PC-9 (cell line): Measurements from ENCODE around the gene DEFB121. TPM values are rescaled to one million over a fixed set of nuclear protein-coding genes. Genes with fewer than 3 reads are reported as not detected.

Experiments
- Bru-seq: library from RNA; stranded (reverse); fragments of 400-500 nt; gene quantifications from one replicate; lab custom pipeline; 2021; lab: Mats Ljungman, UMichigan
- BruChase-seq, 2 experiments: library from RNA; stranded (reverse); fragments of 400-500 nt; gene quantifications; one replicate each; lab custom pipeline; 2021; lab: Mats Ljungman, UMichigan
- BruUV-seq: library from RNA; stranded (reverse); fragments of 400-500 nt; replicated peaks from 2 replicates; lab custom pipeline; 2021; lab: Mats Ljungman, UMichigan
- CTCF ChIA-PET: fragments of 300-600 bp; sonication (Branson Sonifier 250); formaldehyde crosslinking; loops from one replicate; lab custom pipeline; 2022; ENCODE audit warnings: antibody characterized with exemption; lab: Charles Lee
- POLR2A ChIA-PET: fragments of 300-600 bp; sonication (Branson Sonifier 250); formaldehyde crosslinking; loops from one replicate; lab custom pipeline; 2022; ENCODE audit warnings: antibody characterized with exemption; ENCODE audit not compliant: unreplicated experiment; lab: Charles Lee
- DNase-seq, 2 experiments: peaks; one replicate each; pipeline versions ENCODE4 v3.0.0 to v3.0.0-alpha.2; 2015 to 2022; ENCODE audit warnings: mixed read lengths in 1 of 2
- H2AFZ ChIP-seq: fragments of 200-600 bp; sonication (generic); 2 replicates; pipeline ENCODE4 v1.8.1; 2017; ENCODE audit warnings: antibody characterized with exemption
- H3F3A ChIP-seq: fragments of 200-600 bp; sonication (generic); 2 replicates; pipeline ENCODE4 v1.8.1; 2017; ENCODE audit warnings: antibody characterized with exemption, mild to moderate bottlenecking, low read depth; ENCODE audit not compliant: insufficient read depth
- H3K27ac ChIP-seq: fragments of 200-600 bp; sonication (generic); 2 replicates; pipeline ENCODE4 v1.6.1; 2016; ENCODE audit warnings: mixed run types
- H3K27me3 ChIP-seq: fragments of 200-600 bp; sonication (generic); 2 replicates; pipeline ENCODE4 v1.6.1; 2016; ENCODE audit warnings: low read depth, mixed run types; ENCODE audit not compliant: insufficient read depth
- H3K36me3 ChIP-seq: fragments of 200-600 bp; sonication (generic); 2 replicates; pipeline ENCODE4 v1.6.1; 2016; ENCODE audit warnings: low read depth, mixed run types
- H3K4me1 ChIP-seq: fragments of 200-600 bp; sonication (generic); replicated peaks from 2 replicates; pipeline ENCODE4 v1.6.1; 2016; ENCODE audit warnings: mixed run types; ENCODE audit not compliant: insufficient read depth
- H3K4me2 ChIP-seq: fragments of 200-600 bp; sonication (generic); 2 replicates; pipeline ENCODE4 v1.6.1; 2017; ENCODE audit warnings: mixed run types
- H3K4me3 ChIP-seq: fragments of 200-600 bp; sonication (generic); 2 replicates; pipeline ENCODE4 v1.6.1; 2016; ENCODE audit warnings: mixed run types
- H3K79me2 ChIP-seq: fragments of 200-600 bp; sonication (generic); 2 replicates; pipeline ENCODE4 v1.6.1; 2017; ENCODE audit warnings: low read depth, mixed run types
- H3K9me2 ChIP-seq: fragments of 200-600 bp; sonication (generic); 2 replicates; pipeline ENCODE4 v1.8.1; 2017; ENCODE audit warnings: mild to moderate bottlenecking; ENCODE audit not compliant: insufficient read depth
- H3K9me3 ChIP-seq: fragments of 200-600 bp; sonication (generic); 2 replicates; pipeline ENCODE4 v1.8.1; 2016; ENCODE audit warnings: low read depth; ENCODE audit not compliant: insufficient read depth
- H4K20me1 ChIP-seq: fragments of 200-600 bp; sonication (generic); 2 replicates; pipeline ENCODE4 v1.8.1; 2017; ENCODE audit not compliant: insufficient read depth
- CTCF ChIP-seq: fragments of 200-600 bp; sonication (generic); conservative IDR thresholded peaks from 2 replicates; pipeline ENCODE4 v1.6.1; 2017; ENCODE audit warnings: mixed run types, antibody characterized with exemption, mild to moderate bottlenecking, moderate library complexity
- EZH2 ChIP-seq: fragments of 200-600 bp; sonication (generic); IDR thresholded peaks from 2 replicates; pipeline ENCODE4 v1.8.0; 2017; ENCODE audit warnings: antibody characterized with exemption, low read depth
- intact Hi-C: fragments of 100-400 bp; cut with micrococcal nuclease; formaldehyde crosslinking; loops from one replicate; pipeline ENCODE4 v1.10.0; 2022; ENCODE audit not compliant: unreplicated experiment
- long read RNA-seq: library from polyadenylated mRNA; stranded (forward); transcript quantifications from one replicate; pipeline ENCODE4 v2.0.0, GENCODE V29; 2022
- total RNA-seq: library from RNA; stranded (reverse); gene quantifications from 2 replicates; pipeline ENCODE4 v1.2.3, GENCODE V29; 2021

DEFB121 gene, protein sequence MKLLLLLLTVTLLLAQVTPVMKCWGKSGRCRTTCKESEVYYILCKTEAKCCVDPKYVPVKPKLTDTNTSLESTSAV
- total RNA-seq (not detected in 2 replicates), Bru-seq, nascent RNA (not detected), BruChase-seq, experiment 1, labeled RNA remaining after a 2-hour chase (not detected), BruChase-seq, experiment 2, labeled RNA remaining after a 6-hour chase (not detected)
- long read RNA-seq, result 0 reads

GRCh38 chr20:31406115-31406514 lies at the start of gene DEFB121:
Gene DEFB121 (minus strand): TSS chr20:31406215. CDS start chr20:31406152, 63 bp downstream.
- Histone ChIP-seq H2AFZ (no peak within 1 kb of the TSS), H4K20me1 (no peaks in the 10 kb centered on the region), H3K79me2 (no peaks in the 10 kb centered on the region), H3K27ac (no peak within 1 kb of the TSS), H3K4me2 (no peak within 1 kb of the TSS), H3K9me2 (no peaks in the 10 kb centered on the region), H3K27me3 (peaks cover 25% of the 10 kb centered on the region), H3F3A (no peaks in the 10 kb centered on the region), H3K36me3 (no peaks in the 10 kb centered on the region), H3K4me1 (no peaks in the 10 kb centered on the region), H3K9me3 (no peaks in the 10 kb centered on the region), H3K4me3 (no peak within 1 kb of the TSS)
- BruUV-seq, result no TSS peak
- ChIA-PET POLR2A (no interaction called here), CTCF (no interaction called here)
- intact Hi-C loops, result no loop called here
- DNase-seq, result no peak
- TF ChIP-seq EZH2 (no peak), CTCF (no peak)

- intact Hi-C loops, result no loop called here
Measured at GRCh38 chr20:31454361-31454760, 48.3 kb upstream of the DEFB121 start.

GRCh38 chr20:31452575-31452974 lies 46.6 kb upstream of the DEFB121 start:
- CTCF ChIA-PET, result no interaction called here
- intact Hi-C loops, result no loop called here

More at GRCh38 chr20:31454361-31454760, 48.3 kb upstream of the DEFB121 start:
- Histone ChIP-seq H3K9me2 (no peaks in the 10 kb centered on the region), H3K36me3 (no peaks in the 10 kb centered on the region), H3K4me2 (no peak overlapping the region), H3K79me2 (no peaks in the 10 kb centered on the region), H3K9me3 (no peaks in the 10 kb centered on the region), H3K27me3 (no peaks in the 10 kb centered on the region), H2AFZ (no peak overlapping the region), H3K27ac (no peak overlapping the region), H3K4me1 (no peaks in the 10 kb centered on the region), H4K20me1 (no peaks in the 10 kb centered on the region), H3K4me3 (no peak overlapping the region), H3F3A (no peaks in the 10 kb centered on the region)
- DNase-seq, result no peak
- ChIA-PET POLR2A (no interaction called here), CTCF (interaction anchor here (0.7 kb wide), 1 partner anchor 28 kb away, joined by 4 read pairs; no protein-coding TSS in a partner anchor)
- BruUV-seq, result no TSS peak
- TF ChIP-seq CTCF (no peak), EZH2 (no peak)

More at GRCh38 chr20:31452575-31452974, 46.6 kb upstream of the DEFB121 start:
- Histone ChIP-seq H3K4me2 (no peak overlapping the region), H3K36me3 (no peaks in the 10 kb centered on the region), H2AFZ (no peak overlapping the region), H3K27me3 (no peaks in the 10 kb centered on the region), H4K20me1 (no peaks in the 10 kb centered on the region), H3K27ac (no peak overlapping the region), H3F3A (no peaks in the 10 kb centered on the region), H3K4me1 (no peaks in the 10 kb centered on the region), H3K9me3 (no peaks in the 10 kb centered on the region), H3K9me2 (no peaks in the 10 kb centered on the region), H3K4me3 (no peak overlapping the region), H3K79me2 (no peaks in the 10 kb centered on the region)
- POLR2A ChIA-PET, result no interaction called here
- BruUV-seq, result no TSS peak
- TF ChIP-seq EZH2 (no peak), CTCF (no peak)
- no peak for DNase-seq
